Measurements from ENCODE around the gene COLEC12. TPM values are rescaled to one million over a fixed set of nuclear protein-coding genes. Genes with fewer than 3 reads are reported as not detected.

Gene COLEC12
- total RNA-seq, 1 donor from 2014 or later, result 3.3 TPM

GRCh38 chr18:424071-424661, 76.3 kb downstream of the COLEC12 start:
- TF ChIP-seq CTCF (conservative IDR thresholded peaks at IDR 0.05; ENCODE audit: low read depth, low read length), result no peak
- no peak for DNase-seq (ENCODE audit: low read depth)
- no peak overlapping the region for H3K4me3 ChIP-seq (ENCODE audit: low read depth, low read length)

GRCh38 chr18:422966-423365, 77.5 kb downstream of the COLEC12 start:
- no peak for TF ChIP-seq CTCF (conservative IDR thresholded peaks at IDR 0.05; ENCODE audit: low read depth, low read length)
- H3K4me3 ChIP-seq (ENCODE audit: low read depth, low read length), result no peak overlapping the region

DNA sequence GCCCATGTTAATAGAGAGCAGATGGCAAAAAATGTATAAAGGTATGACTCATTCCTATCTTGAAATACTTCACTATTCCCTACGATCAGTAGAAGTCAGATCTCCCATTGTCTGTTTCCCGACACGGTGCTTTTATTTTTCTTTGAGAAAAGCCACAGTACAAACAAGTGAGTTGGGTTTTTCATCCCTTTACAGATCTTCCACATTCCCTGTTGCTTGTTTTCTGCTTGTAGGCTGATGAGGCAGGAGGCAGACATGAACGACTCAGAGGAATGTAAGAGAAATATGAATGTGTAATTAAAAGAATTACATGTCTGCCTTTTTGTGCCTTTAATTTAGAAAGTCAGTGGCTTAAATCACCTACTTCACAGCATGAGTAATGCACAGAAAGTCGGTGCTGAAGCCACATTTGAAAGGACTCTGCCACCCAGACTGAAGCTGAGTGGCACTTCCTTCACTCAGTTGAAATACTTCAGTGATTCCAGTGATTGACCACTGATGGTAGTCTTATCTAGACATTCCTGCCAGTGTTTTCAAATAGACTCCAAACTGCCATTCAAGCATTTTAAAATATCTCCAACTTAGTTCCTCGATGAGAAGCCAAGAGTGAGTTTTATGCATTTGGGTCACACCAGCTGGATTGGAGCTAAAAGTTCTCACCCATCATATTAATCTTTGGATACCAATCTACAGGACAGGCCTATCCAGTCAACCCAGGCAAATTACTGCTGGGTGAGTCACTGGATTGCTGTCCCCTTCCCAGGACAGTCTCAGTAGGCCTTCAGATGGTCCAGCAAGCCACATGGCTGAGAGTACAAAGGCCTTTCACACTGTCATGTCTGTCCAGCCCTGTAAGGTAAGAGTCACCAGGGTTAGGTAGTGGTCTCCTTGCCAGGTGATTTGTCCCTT, 79.0 kb downstream of the COLEC12 start:
- DNase-seq (ENCODE audit: low read depth), result no peak
- no peak for TF ChIP-seq CTCF (conservative IDR thresholded peaks at IDR 0.05; ENCODE audit: low read depth, low read length)
- no peak overlapping the region for H3K4me3 ChIP-seq (ENCODE audit: low read depth, low read length)

More at GRCh38 chr18:422966-423365, 77.5 kb downstream of the COLEC12 start:
- DNase-seq (ENCODE audit: low read depth), result no peak

GRCh38 chr18:420661-421246, 79.7 kb downstream of the COLEC12 start:
- H3K4me3 ChIP-seq (ENCODE audit: low read depth, low read length), result no peak overlapping the region
- no peak for TF ChIP-seq CTCF (conservative IDR thresholded peaks at IDR 0.05; ENCODE audit: low read depth, low read length)
- no peak for DNase-seq (ENCODE audit: low read depth)

DNA sequence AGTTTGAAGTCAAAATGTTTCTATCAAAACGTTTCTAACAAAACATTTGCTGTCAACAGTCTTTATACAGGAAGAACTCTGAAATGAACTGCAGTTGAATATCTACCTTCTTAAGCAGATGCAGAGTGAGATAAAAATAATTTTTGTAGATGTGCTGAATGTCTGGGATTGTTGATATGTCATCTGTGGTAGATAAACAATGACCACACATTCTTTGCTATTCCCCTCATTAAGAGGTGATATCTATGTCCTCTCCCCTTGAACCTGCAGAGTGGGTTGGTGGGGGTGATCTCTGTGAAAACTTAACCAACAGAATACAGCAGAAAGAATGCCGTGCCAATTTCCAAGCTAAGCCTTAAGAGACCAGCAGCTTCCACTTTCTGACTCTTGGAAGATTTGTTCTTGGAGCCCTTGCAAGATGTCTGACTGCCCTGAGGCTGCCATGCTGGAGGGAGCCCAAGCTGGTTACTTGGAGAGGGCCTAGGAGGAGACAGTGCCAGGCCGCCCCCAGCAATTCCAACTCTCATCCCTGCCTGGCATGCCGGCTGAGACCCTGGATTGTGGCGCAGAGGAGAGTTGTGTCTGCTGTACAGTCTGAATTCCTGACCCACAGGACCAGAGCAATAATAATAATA, 80.8 kb downstream of the COLEC12 start:
- no peak for TF ChIP-seq CTCF (conservative IDR thresholded peaks at IDR 0.05; ENCODE audit: low read depth, low read length)
- H3K4me3 ChIP-seq (ENCODE audit: low read depth, low read length), result no peak overlapping the region
- DNase-seq (ENCODE audit: low read depth), result no peak

GRCh38 chr18:417495-417894, 83.0 kb downstream of the COLEC12 start:
- H3K4me3 ChIP-seq (ENCODE audit: low read depth, low read length), result no peak overlapping the region
- no peak for TF ChIP-seq CTCF (conservative IDR thresholded peaks at IDR 0.05; ENCODE audit: low read depth, low read length)
- DNase-seq (ENCODE audit: low read depth), result no peak
